ENCODE measurements around the gene VAPB.

GRCh38 chr20:58359441-58359840, 29.6 kb upstream of the VAPB start:
- TF ChIP-seq CTCF (IDR thresholded peaks at IDR 0.05; ENCODE audit: insufficient read depth, low read length): no peak
- no peak for TF ChIP-seq POLR2AphosphoS5 (IDR thresholded peaks at IDR 0.05; ENCODE audit: low read depth)
- TF ChIP-seq REST (IDR thresholded peaks at IDR 0.05; ENCODE audit: insufficient replicate concordance, low read depth): no peak
- no peak for TF ChIP-seq GABPA (IDR thresholded peaks at IDR 0.05; ENCODE audit: low read depth)
- TF ChIP-seq SPI1 (IDR thresholded peaks at IDR 0.05; ENCODE audit: borderline replicate concordance, low read depth): no peak
